Ovary (tissue), 3 donors: ENCODE measurements around the gene CHRNE.

Experiments used
- CTCF ChIP-seq, 3 donors: fragments of 450-650 bp in 2 of 3; fragments of 200-600 bp in 1 of 3; IDR thresholded peaks; one replicate each; pipeline versions ENCODE4 v1.5.1 to v1.8.0; 2016 to 2022; ENCODE audit warnings: antibody characterized with exemption in 3 of 3, mild to moderate bottlenecking in 1 of 3
- EP300 ChIP-seq: sonication (generic); formaldehyde crosslinking; IDR thresholded peaks from one replicate; pipeline ENCODE4 v1.6.1; 2017; ENCODE audit warnings: antibody characterized with exemption
- POLR2A ChIP-seq: fragments of 450-650 bp; IDR thresholded peaks from one replicate; pipeline ENCODE4 v1.6.1; 2017; ENCODE audit warnings: antibody characterized with exemption, mild to moderate bottlenecking, moderate library complexity
- donor health status: DM: no; HTN: no; CAD: no.

GRCh38 chr17:4858882-4859260 is 44.0 kb downstream of the CHRNE start:
- TF ChIP-seq CTCF (IDR thresholded peaks at IDR 0.05) (no peak), EP300 (no peak), POLR2A (no peak)
